Measurements from ENCODE around the gene E2F3. TPM values are rescaled to one million over a fixed set of nuclear protein-coding genes. Genes with fewer than 3 reads are reported as not detected.

E2F3 gene
- polyA plus RNA-seq, 2 of the 4 experiments (the other 2 are of a cell fraction): 14.4 to 18.0 TPM

GRCh38 chr6:20411544-20411943 lies 9.9 kb downstream of the E2F3 start:
- WGBS (ENCODE audit: missing lambda C conversion rate): 93% methylated on average over 8 of the region's 8 CpGs
- no peak for DNase-seq (ENCODE audit: low read depth in 1 of 2, low spot score in 1 of 2)
- ChIA-PET CTCF (no interaction called here), POLR2A (interaction anchor here (1.8 kb wide), 1 partner anchor 8 kb away, joined by 6 read pairs; no protein-coding TSS in a partner anchor)
- ATAC-seq: no peak
- Histone ChIP-seq H3K9me3 (no peaks in the 10 kb centered on the region), H3K27ac (no peak overlapping the region), H3K4me3 (no peak overlapping the region), H3K4me1 (peaks cover 6% of the 10 kb centered on the region; the same call in 2 of the 3 replicates), H3K4me2 (no peak overlapping the region)
- FAIRE-seq: no peak
- TF ChIP-seq, protein P1, sequence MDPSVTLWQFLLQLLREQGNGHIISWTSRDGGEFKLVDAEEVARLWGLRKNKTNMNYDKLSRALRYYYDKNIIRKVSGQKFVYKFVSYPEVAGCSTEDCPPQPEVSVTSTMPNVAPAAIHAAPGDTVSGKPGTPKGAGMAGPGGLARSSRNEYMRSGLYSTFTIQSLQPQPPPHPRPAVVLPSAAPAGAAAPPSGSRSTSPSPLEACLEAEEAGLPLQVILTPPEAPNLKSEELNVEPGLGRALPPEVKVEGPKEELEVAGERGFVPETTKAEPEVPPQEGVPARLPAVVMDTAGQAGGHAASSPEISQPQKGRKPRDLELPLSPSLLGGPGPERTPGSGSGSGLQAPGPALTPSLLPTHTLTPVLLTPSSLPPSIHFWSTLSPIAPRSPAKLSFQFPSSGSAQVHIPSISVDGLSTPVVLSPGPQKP (IDR thresholded peaks at IDR 0.05; ENCODE audit: low read depth, low read length): no peak
- no peak for TF ChIP-seq GATA3 (IDR thresholded peaks at IDR 0.05; ENCODE audit: borderline replicate concordance)
- TF ChIP-seq PHF8 (IDR thresholded peaks at IDR 0.05; ENCODE audit: borderline replicate concordance, low read depth): no peak
- no peak for TF ChIP-seq RNF2 (IDR thresholded peaks at IDR 0.05; ENCODE audit: borderline replicate concordance, low read depth)
- TF ChIP-seq TFCP2L1 (CRISPR knock-in tag; IDR thresholded peaks at IDR 0.05): no peak
- TF ChIP-seq MAZ (IDR thresholded peaks at IDR 0.05; ENCODE audit: borderline replicate concordance, low read depth, low read length): no peak
- TF ChIP-seq BCL3 (IDR thresholded peaks at IDR 0.05): no peak
- no peak for TF ChIP-seq BHLHE40 (IDR thresholded peaks at IDR 0.05; ENCODE audit: low read depth, low read length)
- TF ChIP-seq MAFK (IDR thresholded peaks at IDR 0.05; ENCODE audit: partially characterized antibody): no peak
- TF ChIP-seq EHF (CRISPR knock-in tag; IDR thresholded peaks at IDR 0.05): no peak
- no peak for TF ChIP-seq POLR2A (IDR thresholded peaks at IDR 0.05; ENCODE audit: low read length)

GRCh38 chr6:20411953-20412681 lies 10.4 kb downstream of the E2F3 start:
- WGBS (ENCODE audit: missing lambda C conversion rate): 96% methylated on average over 11 of the region's 12 CpGs
- no peak for FAIRE-seq
- CTCF ChIA-PET: interaction anchor here (0.6 to 2.7 kb wide), 2 partner anchors 7 to 92 kb away, joined by 3 to 11 read pairs; no protein-coding TSS in a partner anchor

More at GRCh38 chr6:20411953-20412681, 10.4 kb downstream of the E2F3 start:
- POLR2A ChIA-PET: interaction anchor here (1.8 kb wide), 1 partner anchor 9 kb away, joined by 6 read pairs; no protein-coding TSS in a partner anchor
- H3K4me3 ChIP-seq: no peak overlapping the region
- no peak for TF ChIP-seq ZC3H11A (IDR thresholded peaks at IDR 0.05)
- TF ChIP-seq CHD2 (IDR thresholded peaks at IDR 0.05; ENCODE audit: low read length, partially characterized antibody): no peak
- no peak for TF ChIP-seq HEYL (CRISPR knock-in tag; IDR thresholded peaks at IDR 0.05)
- no peak for TF ChIP-seq NPAS2 (CRISPR knock-in tag; IDR thresholded peaks at IDR 0.05; ENCODE audit: borderline replicate concordance)
- no peak for TF ChIP-seq REST (IDR thresholded peaks at IDR 0.05)
- TF ChIP-seq CHD4 (IDR thresholded peaks at IDR 0.05; ENCODE audit: borderline replicate concordance): no peak
- TF ChIP-seq HDAC2 (IDR thresholded peaks at IDR 0.05): no peak
- no peak for TF ChIP-seq POLR2AphosphoS2 (conservative IDR thresholded peaks at IDR 0.05; ENCODE audit: low read length)
- no peak for TF ChIP-seq RCOR1 (IDR thresholded peaks at IDR 0.05; ENCODE audit: low read depth, low read length)
- TF ChIP-seq SREBF2 (IDR thresholded peaks at IDR 0.05): no peak
- TF ChIP-seq JUNB (IDR thresholded peaks at IDR 0.05): no peak
- no peak for TF ChIP-seq RNF2 (IDR thresholded peaks at IDR 0.05; ENCODE audit: borderline replicate concordance, low read depth)
- no peak for TF ChIP-seq FOSL2 (IDR thresholded peaks at IDR 0.05)
- no peak for TF ChIP-seq FOSL2 (CRISPR knock-in tag; IDR thresholded peaks at IDR 0.05)
- TF ChIP-seq MAX (IDR thresholded peaks at IDR 0.05): no peak
- TF ChIP-seq EHF (CRISPR knock-in tag; IDR thresholded peaks at IDR 0.05): no peak
- no peak for TF ChIP-seq USF2 (IDR thresholded peaks at IDR 0.05)
- peaks cover 11% of the 10 kb centered on the region; the same call in 2 of the 3 replicates for H3K4me1 ChIP-seq
- H3K27ac ChIP-seq: no peak overlapping the region
- ATAC-seq: no peak
- no peaks in the 10 kb centered on the region for H3K9me3 ChIP-seq
- no peak for DNase-seq (ENCODE audit: low read depth in 1 of 2, low spot score in 1 of 2)
- no peak overlapping the region for H3K4me2 ChIP-seq

Measured in A549 (cell line).